Measurements from ENCODE around the gene FIBP. TPM values are rescaled to one million over a fixed set of nuclear protein-coding genes. Genes with fewer than 3 reads are reported as not detected.
A peak's percentile ranks its signal among the peaks of the same experiment; 100 is the strongest.

The FIBP gene
- total RNA-seq, 2 experiments from 2014 or later: 95.4 to 121 TPM

DNA sequence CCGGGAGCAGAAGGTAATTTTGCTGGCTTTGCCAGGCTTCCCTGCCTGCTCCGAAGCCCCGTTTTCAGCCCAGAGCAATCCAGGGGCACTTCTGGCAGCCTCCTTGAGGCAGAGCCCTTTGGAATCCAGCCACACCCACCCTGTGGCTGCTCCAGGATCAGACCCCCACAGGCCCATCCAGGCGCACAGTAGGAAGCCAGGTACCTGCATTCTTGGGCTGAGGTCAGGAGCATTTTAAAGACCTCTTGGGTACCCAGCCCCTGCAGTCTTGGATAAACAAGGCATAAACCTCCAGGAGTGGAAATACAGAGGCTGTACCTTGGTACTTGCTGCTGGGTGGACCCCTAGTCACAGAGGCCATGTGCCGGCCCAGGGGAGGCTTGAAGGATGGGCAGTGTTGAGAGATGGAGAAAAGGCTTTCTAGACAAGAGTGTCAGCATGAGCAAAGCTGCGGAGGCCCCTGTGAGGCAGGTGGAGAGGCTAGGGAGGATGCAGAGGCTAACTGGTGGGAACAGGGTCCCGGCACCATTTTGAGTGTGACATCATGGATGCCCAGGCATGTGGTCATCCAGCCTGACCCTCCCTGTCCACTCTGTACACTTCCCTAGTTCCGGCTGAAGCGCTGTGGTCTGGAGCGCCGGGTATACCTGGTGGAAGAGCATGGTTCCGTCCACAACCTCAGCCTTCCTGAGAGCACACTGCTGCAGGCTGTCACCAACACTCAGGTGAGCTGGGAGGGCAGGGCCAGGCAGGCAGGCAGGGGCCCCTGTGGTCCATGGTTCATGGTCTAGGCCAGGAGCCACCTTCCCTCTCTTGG lies 24.2 kb downstream of the FIBP start:
- H3K36me3 Mint-ChIP-seq (ENCODE audit: low read depth): peaks cover 46% of the 10 kb centered on the region
- ChIA-PET CTCF (interaction anchor here (0.6 kb wide), 2 partner anchors 138 to 401 kb away, joined by 3 read pairs; partner anchors contain the start of gene BANF1), POLR2A (interaction anchor here (1.7 kb wide), 1 partner anchor 7 kb away, joined by 6 read pairs; no protein-coding TSS in a partner anchor)
- DNase-seq (no peak), ATAC-seq (no peak)
- intact Hi-C loops (cut with DNase I, micrococcal nuclease): no loop called here
- no peaks in the 10 kb centered on the region for H3K27me3 Mint-ChIP-seq
- no peaks in the 10 kb centered on the region for H3K9me3 Mint-ChIP-seq (ENCODE audit: low read depth)
- H3K27ac Mint-ChIP-seq: no peak overlapping the region
- no peak overlapping the region for H3K4me3 Mint-ChIP-seq
- H3K4me1 Mint-ChIP-seq: peaks cover 15% of the 10 kb centered on the region

DNA sequence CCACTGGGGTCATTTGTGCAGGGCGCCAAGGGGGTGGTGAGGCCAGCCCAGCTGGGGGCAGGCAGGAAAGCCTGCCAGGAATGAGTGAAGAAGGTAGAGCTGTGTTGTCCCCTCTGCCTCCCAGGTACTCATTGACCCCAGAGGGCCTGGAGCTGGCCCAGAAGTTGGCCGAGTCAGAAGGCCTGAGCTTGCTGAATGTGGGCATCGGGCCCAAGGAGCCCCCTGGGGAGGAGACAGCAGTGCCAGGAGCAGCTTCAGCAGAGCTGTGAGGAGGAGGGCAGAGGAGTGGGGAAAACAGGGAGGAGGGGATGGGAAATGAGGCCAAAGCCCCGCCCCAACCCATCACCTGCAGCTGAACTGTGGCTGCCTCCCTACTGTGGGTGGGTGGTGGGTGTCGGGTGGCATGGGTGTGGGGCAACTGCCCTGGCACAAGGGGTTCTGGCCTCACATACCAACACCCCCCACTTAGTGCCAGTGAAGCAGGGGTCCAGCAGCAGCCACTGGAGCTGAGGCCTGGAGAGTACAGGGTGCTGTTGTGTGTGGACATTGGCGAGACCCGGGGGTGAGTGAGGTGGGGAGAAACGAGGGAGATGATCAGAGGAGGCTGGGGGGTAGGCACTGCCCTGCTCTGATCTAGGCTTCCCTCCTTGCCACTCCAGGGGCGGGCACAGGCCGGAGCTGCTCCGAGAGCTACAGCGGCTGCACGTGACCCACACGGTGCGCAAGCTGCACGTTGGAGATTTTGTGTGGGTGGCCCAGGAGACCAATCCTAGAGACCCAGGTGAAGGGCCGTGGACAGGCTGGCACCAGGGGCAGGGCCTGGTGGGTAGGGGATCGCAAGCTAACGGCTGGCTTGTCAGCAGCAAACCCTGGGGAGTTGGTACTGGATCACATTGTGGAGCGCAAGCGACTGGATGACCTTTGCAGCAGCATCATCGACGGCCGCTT lies 25.1 kb downstream of the FIBP start:
- peaks cover 17% of the 10 kb centered on the region for H3K4me1 Mint-ChIP-seq
- ATAC-seq: no peak
- H3K4me3 Mint-ChIP-seq: peak overlapping the region; percentile 42
- no peaks in the 10 kb centered on the region for H3K27me3 Mint-ChIP-seq
- ChIA-PET CTCF (interaction anchor here (0.5 to 6.6 kb wide), 5 partner anchors 26 to 402 kb away, joined by 3 to 210 read pairs (median 3); partner anchors contain the start of genes BANF1, CCDC85B and FIBP), POLR2A (interaction anchor here (1.6 to 1.7 kb wide), 2 partner anchors 8 to 28 kb away, joined by 3 to 6 read pairs; partner anchors contain the start of gene CCDC85B)
- peaks cover 46% of the 10 kb centered on the region for H3K36me3 Mint-ChIP-seq (ENCODE audit: low read depth)
- no peaks in the 10 kb centered on the region for H3K9me3 Mint-ChIP-seq (ENCODE audit: low read depth)
- H3K27ac Mint-ChIP-seq: peak overlapping the region; percentile 72
- no peak for DNase-seq
- intact Hi-C loops (cut with DNase I, micrococcal nuclease): no loop called here

DNA sequence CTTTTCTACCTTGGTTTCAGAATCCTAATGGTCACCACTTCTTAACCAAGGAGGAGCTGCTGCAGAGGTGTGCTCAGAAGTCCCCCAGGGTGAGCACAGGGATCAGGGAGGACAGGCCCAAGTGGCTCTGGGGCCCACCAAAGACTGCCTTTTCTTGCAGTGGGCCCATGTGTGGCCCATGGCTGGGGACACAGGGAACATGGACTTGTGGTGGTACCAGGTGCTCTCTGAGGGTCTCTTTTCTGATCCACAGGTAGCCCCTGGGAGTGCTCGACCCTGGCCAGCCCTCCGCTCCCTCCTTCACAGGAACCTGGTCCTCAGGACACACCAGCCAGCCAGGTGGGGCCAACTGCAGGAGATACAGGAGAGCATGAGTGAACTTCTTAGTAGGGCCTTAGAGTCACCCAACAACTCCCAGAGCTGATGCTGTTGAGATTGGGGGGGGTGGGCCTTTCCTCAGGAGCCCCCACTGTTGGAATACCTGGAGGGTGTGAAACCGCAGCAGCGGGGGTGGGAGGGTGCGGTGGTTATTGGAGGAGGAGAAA lies 26.0 kb downstream of the FIBP start:
- Mint-ChIP-seq H3K4me3 (peak overlapping the region; percentile 91), H3K36me3 (ENCODE audit: low read depth) (peaks cover 39% of the 10 kb centered on the region), H3K27me3 (no peaks in the 10 kb centered on the region), H3K27ac (peak overlapping the region; percentile 72), H3K9me3 (ENCODE audit: low read depth) (no peaks in the 10 kb centered on the region), H3K4me1 (peaks cover 17% of the 10 kb centered on the region)
- DNase-seq: no peak
- intact Hi-C loops (cut with DNase I, micrococcal nuclease): no loop called here
- ATAC-seq: no peak
- CTCF ChIA-PET: interaction anchor here (0.5 to 6.6 kb wide), 3 partner anchors 27 to 171 kb away, joined by 3 to 210 read pairs (median 4); partner anchors contain the start of genes CCDC85B and FIBP
- POLR2A ChIA-PET: interaction anchor here (1.6 to 1.7 kb wide), 2 partner anchors 9 to 29 kb away, joined by 3 to 6 read pairs; partner anchors contain the start of gene CCDC85B

DNA sequence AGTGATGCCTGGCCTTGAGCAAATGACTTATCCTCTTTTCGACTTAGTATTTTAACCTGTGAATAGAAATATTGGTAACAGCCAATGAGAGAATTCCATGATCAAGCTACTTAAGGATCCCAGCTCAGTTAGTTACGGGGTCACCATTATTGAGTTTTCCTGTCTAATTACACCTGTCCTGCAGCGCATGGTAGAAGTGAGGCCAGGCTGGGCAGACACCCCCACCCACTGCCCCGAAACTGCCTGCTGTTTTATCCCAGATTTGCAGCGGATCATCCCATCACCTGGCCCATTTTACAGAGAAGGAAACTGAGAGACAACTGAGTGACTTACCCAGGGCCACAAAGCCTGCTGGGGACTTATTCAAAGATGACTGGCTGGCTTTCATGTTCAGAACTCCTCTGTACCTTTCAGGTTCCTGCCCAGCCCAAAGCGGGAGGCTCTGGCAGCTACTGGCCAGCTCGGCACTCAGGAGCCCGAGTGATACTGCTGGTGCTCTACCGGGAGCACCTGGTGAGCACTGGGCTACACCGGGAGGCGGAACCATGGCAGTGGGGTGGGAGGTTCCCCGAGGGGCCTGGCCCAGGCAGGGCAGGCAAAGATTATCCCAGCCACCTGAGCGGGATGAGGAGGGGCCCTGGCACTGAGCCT lies 26.6 kb downstream of the FIBP start:
- Mint-ChIP-seq H3K36me3 (ENCODE audit: low read depth) (peaks cover 36% of the 10 kb centered on the region), H3K4me1 (peaks cover 20% of the 10 kb centered on the region), H3K9me3 (ENCODE audit: low read depth) (no peaks in the 10 kb centered on the region), H3K27ac (peak overlapping the region; percentile 99), H3K4me3 (peak overlapping the region; percentile 91), H3K27me3 (no peaks in the 10 kb centered on the region)
- ChIA-PET POLR2A (interaction anchor here (0.8 to 1.6 kb wide), 2 partner anchors 10 to 29 kb away, joined by 3 to 6 read pairs; partner anchors contain the start of gene CCDC85B), CTCF (interaction anchor here (0.6 to 6.6 kb wide), 5 partner anchors 8 to 142 kb away, joined by 3 to 210 read pairs (median 8); partner anchors contain the start of genes CCDC85B, FIBP and RNASEH2C)
- no peak for ATAC-seq
- intact Hi-C loops (cut with DNase I, micrococcal nuclease): loop anchor here in 1 of 2 experiments (2.0 kb wide), 1 partner anchor 127 kb away; no protein-coding TSS in a partner anchor
- no peak for DNase-seq

DNA sequence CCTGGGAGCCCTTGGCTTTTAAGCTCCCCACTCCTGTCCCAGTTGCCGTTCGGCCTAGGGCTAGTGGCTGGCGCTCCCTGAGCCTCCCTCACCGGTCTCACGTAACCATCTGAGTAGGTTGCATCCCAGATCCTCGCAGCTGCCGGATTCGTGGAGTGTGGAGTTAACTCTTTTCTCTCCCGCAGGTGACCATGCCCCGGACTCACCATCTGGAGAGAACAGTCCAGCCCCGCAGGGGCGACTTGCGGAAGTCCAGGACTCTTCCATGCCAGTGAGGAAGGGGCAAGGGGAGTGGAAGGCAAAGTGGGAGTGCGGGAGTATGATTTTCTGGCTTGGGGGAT lies 27.1 kb downstream of the FIBP start:
- ChIA-PET POLR2A (interaction anchor here (0.8 to 1.8 kb wide), 2 partner anchors 10 to 81 kb away, joined by 6 read pairs; partner anchors contain the start of gene AP5B1), CTCF (interaction anchor here (0.6 to 6.6 kb wide), 7 partner anchors 9 to 149 kb away, joined by 3 to 210 read pairs (median 29); partner anchors contain the start of genes CCDC85B, FIBP, KAT5 and RNASEH2C)
- intact Hi-C loops (cut with DNase I, micrococcal nuclease): loop anchor here in 1 of 2 experiments (2.0 kb wide), 1 partner anchor 128 kb away; no protein-coding TSS in a partner anchor
- DNase-seq: no peak
- Mint-ChIP-seq H3K27ac (peak overlapping the region; percentile 99), H3K4me3 (peak overlapping the region; percentile 91), H3K36me3 (ENCODE audit: low read depth) (peaks cover 40% of the 10 kb centered on the region), H3K4me1 (peaks cover 25% of the 10 kb centered on the region), H3K27me3 (no peaks in the 10 kb centered on the region), H3K9me3 (ENCODE audit: low read depth) (no peaks in the 10 kb centered on the region)
- no peak for ATAC-seq

DNA sequence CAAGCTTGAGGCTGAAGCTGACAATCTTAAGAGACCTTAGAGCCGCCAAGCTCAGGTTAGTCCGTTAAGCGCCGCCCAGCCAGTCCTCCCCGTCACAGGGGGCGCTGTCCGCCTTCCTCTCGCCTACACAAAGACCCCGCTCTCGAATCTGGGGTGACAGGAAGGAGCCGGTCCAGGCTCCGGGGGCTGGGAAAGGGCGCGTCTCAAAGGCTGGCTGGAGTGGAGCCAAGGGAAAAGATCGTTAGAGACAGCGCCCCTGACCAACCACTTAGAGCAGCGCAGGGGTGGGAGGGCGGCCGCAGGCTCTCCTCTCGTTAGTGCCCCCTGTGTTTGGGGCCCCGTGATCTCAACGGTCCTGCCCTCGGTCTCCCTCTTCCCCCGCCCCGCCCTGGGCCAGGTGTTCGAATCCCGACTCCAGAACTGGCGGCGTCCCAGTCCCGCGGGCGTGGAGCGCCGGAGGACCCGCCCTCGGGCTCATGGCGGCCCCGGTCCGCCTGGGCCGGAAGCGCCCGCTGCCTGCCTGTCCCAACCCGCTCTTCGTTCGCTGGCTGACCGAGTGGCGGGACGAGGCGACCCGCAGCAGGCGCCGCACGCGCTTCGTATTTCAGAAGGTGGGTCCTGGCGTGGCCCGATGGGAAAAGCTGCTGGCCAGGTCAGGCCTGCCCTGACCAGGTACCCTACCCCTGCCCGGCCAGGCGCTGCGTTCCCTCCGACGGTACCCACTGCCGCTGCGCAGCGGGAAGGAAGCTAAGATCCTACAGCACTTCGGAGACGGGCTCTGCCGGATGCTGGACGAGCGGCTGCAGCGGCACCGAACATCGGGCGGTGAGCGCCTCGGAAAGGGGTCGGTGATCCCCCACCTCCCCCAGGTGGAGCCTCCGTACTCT lies 27.8 kb downstream of the FIBP start, which contains the start of gene MUS81:
Gene MUS81 (plus strand): TSS at position 156 of the 887 bp plus-strand sequence. CDS start 321 bp downstream, at position 477.
- no peaks in the 10 kb centered on the region for H3K9me3 Mint-ChIP-seq (ENCODE audit: low read depth)
- POLR2A ChIA-PET: interaction anchor here (0.8 to 2.8 kb wide), 12 partner anchors 8 to 246 kb away, joined by 3 to 68 read pairs (median 6); partner anchors contain the start of genes AP5B1, CCDC85B, FIBP and KAT5
- DNase-seq (peak; percentile 97), ATAC-seq (peak; percentile 37)
- peaks cover 31% of the 10 kb centered on the region for H3K4me1 Mint-ChIP-seq
- no peaks in the 10 kb centered on the region for H3K27me3 Mint-ChIP-seq
- H3K4me3 Mint-ChIP-seq: peak within 1 kb of the TSS; percentile 91
- peaks cover 46% of the 10 kb centered on the region for H3K36me3 Mint-ChIP-seq (ENCODE audit: low read depth)
- peak within 1 kb of the TSS; percentile 99 for H3K27ac Mint-ChIP-seq
- intact Hi-C loops (cut with DNase I, micrococcal nuclease): loop anchor here (1.0 to 2.0 kb wide), 12 partner anchors 13 to 511 kb away; partner anchors contain the start of genes FIBP (in 2 of the 2), AP5B1 (in 1 of the 2), BANF1 (in 1 of the 2) and EIF1AD (in 1 of the 2)
- CTCF ChIA-PET: interaction anchor here (0.6 to 6.6 kb wide), 37 partner anchors 8 to 521 kb away, joined by 3 to 210 read pairs (median 5); partner anchors contain the start of genes BANF1, CCDC85B, CTSW and EIF1AD

DNA sequence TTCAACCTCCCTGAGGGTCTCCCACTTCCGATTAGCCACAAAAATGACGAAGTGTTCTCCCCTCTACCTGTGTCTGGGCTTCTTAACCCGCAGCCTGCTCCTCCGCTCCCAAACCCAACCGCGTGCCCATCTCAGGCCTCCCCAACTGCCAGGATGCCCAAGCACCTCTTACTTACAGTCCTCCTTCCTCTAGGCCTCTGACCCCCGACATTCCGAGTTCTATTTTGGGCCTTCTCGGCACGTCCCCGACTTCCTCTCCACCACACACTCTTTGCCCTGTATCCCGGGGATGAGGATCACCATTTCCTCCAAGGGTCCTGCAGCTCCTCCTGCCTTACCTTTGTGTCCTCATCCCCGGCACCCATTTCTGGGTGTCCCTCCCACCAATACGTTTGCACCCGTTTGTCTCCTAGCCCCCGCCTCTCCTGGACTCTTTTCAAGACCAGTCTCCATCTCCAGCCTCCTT lies 28.4 kb downstream of the FIBP start:
- H3K27ac Mint-ChIP-seq: peak overlapping the region; percentile 99
- ChIA-PET CTCF (interaction anchor here (0.6 to 6.6 kb wide), 42 partner anchors 8 to 522 kb away, joined by 3 to 210 read pairs (median 4); partner anchors contain the start of genes BANF1, BRMS1, CCDC85B and CTSW), POLR2A (interaction anchor here (0.8 to 2.8 kb wide), 14 partner anchors 9 to 245 kb away, joined by 3 to 68 read pairs (median 6); partner anchors contain the start of genes AP5B1, CCDC85B, FIBP and KAT5)
- peaks cover 36% of the 10 kb centered on the region for H3K4me1 Mint-ChIP-seq
- intact Hi-C loops (cut with DNase I, micrococcal nuclease): loop anchor here (1.0 to 5.0 kb wide), 22 partner anchors 13 to 1619 kb away; partner anchors contain the start of genes BANF1 (in 2 of the 2), EIF1AD (in 2 of the 2), FIBP (in 2 of the 2) and ZNRD2 (in 2 of the 2)
- H3K36me3 Mint-ChIP-seq (ENCODE audit: low read depth): peaks cover 45% of the 10 kb centered on the region
- peak overlapping the region; percentile 91 for H3K4me3 Mint-ChIP-seq
- ATAC-seq (peak; percentile 4), DNase-seq (no peak)
- no peaks in the 10 kb centered on the region for H3K27me3 Mint-ChIP-seq
- H3K9me3 Mint-ChIP-seq (ENCODE audit: low read depth): no peaks in the 10 kb centered on the region

DNA sequence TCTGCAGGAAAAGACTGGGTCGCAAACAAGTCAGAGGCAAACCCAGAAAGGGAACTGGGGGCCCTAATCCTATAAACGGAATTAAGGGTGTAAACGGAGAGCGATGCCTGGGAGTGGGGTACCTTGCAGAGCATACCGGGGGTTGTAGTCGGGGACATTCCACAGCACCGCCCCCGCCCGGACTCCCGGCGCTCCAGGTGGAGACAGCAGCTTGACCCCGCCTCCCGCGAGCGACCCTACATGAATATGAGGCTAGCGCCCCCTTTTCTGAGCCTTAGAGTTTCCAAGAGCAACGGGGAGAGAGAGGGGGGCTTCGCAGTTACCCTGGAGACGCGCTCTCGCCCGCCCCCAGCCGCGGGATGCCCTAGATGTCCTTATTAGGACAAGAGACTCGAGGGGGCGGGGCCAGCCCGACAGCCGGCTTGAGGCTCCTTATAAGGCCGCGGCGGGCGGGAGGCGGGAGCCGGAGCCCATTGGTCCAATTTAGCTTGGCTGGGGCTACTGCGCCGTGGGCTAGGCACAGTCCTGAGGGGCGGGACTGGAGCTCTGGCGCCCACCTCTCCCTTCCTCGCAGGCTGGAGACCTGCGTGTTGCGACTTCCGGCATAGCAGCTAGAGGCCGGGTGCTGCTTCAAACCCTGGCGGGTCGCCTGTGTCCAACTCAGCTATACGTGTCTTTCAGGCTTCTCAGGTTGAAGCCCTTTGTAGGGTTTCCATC lies 29.0 kb downstream of the FIBP start:
- no peaks in the 10 kb centered on the region for H3K27me3 Mint-ChIP-seq
- POLR2A ChIA-PET: interaction anchor here (0.7 to 2.8 kb wide), 15 partner anchors 9 to 244 kb away, joined by 3 to 68 read pairs (median 6); partner anchors contain the start of genes AP5B1, BANF1, CCDC85B and FIBP
- peak; percentile 73 for ATAC-seq
- H3K9me3 Mint-ChIP-seq (ENCODE audit: low read depth): no peaks in the 10 kb centered on the region
- peak; percentile 99 for DNase-seq
- CTCF ChIA-PET: interaction anchor here (0.5 to 6.6 kb wide), 40 partner anchors 8 to 522 kb away, joined by 3 to 210 read pairs (median 4); partner anchors contain the start of genes BANF1, BRMS1, CCDC85B and CTSW
- intact Hi-C loops (cut with DNase I, micrococcal nuclease): loop anchor here (1.0 to 5.0 kb wide), 11 partner anchors 41 to 1618 kb away; partner anchors contain the start of genes BANF1 (in 1 of the 2), C11orf68 (in 1 of the 2), DRAP1 (in 1 of the 2) and EIF1AD (in 1 of the 2)
- peak overlapping the region; percentile 91 for H3K4me3 Mint-ChIP-seq
- H3K4me1 Mint-ChIP-seq: peaks cover 42% of the 10 kb centered on the region
- peak overlapping the region; percentile 99 for H3K27ac Mint-ChIP-seq
- H3K36me3 Mint-ChIP-seq (ENCODE audit: low read depth): peaks cover 47% of the 10 kb centered on the region

Measured in activated CD4-positive, alpha-beta T cell treated with anti-CD3 and anti-CD28 coated beads for 36 hours (primary cell).